Peyer's patch (tissue), 4 donors: ENCODE results near the gene ZNF774. TPM values are rescaled to one million over a fixed set of nuclear protein-coding genes. Genes with fewer than 3 reads are reported as not detected.
A peak's percentile ranks its signal among the peaks of the same experiment; 100 is the strongest.
"Not testable (repeated sequence)": the region's sequence is repeated elsewhere in the genome, so short reads cannot be mapped to it uniquely, and the experiment has no call there.

Experiments used
- DNase-seq, 3 donors: peaks; one replicate each; pipeline ENCODE4 v3.0.0-alpha.2; 2017 to 2019
- H3K27ac ChIP-seq, 4 donors: fragments of 200-600 bp; sonication (generic); one replicate each; pipeline ENCODE4 v1.5.1; 2016 to 2019
- H3K27me3 ChIP-seq, 2 donors: fragments of 200-600 bp; sonication (generic); one replicate each; pipeline ENCODE4 v1.5.1; 2019
- H3K36me3 ChIP-seq, 3 donors: fragments of 200-600 bp; sonication (generic); one replicate each; pipeline ENCODE4 v1.5.1; 2016 to 2019
- H3K4me1 ChIP-seq, 4 donors: fragments of 200-600 bp; sonication (generic); one replicate each; pipeline ENCODE4 v1.5.1; 2016 to 2019
- H3K4me3 ChIP-seq, 4 donors: fragments of 200-600 bp; sonication (generic); 1 replicate in 3 of 4; 2 replicates in 1 of 4; pipeline ENCODE4 v1.5.1; 2016 to 2019; ENCODE audit warnings: mild to moderate bottlenecking in 1 of 4
- H3K9me3 ChIP-seq, 4 donors: fragments of 200-600 bp; sonication (generic); one replicate each; pipeline ENCODE4 v1.5.1; 2016 to 2019; ENCODE audit warnings: mild to moderate bottlenecking in 1 of 4
- POLR2A ChIP-seq, 2 donors: fragments of 450-650 bp; IDR thresholded peaks; one replicate each; pipeline ENCODE4 v1.5.1; 2017; ENCODE audit warnings: antibody characterized with exemption in 2 of 2, mild to moderate bottlenecking in 2 of 2, moderate library complexity in 2 of 2
- total RNA-seq, 4 donors: library from RNA; depleted of rRNA; stranded (reverse); fragments of >200 nt; gene quantifications; one replicate each; pipeline ENCODE4 v1.1.0, GENCODE V29; 2016
- TF ChIP-seq, protein P1 (sequence below), 6 experiments: fragments of 450-650 bp in 4 of 6; fragments of 200-600 bp in 2 of 6; sonication (generic) in 1 of 6; IDR thresholded peaks; one replicate each; pipeline ENCODE4 v1.5.1; 2017 to 2019; ENCODE audit warnings: antibody characterized with exemption in 6 of 6, mild to moderate bottlenecking in 3 of 6, moderate library complexity in 1 of 6

Gene ZNF774
- total RNA-seq, 4 donors from 2014 or later: 4.0 to 11.7 (median 8.7) TPM

DNA sequence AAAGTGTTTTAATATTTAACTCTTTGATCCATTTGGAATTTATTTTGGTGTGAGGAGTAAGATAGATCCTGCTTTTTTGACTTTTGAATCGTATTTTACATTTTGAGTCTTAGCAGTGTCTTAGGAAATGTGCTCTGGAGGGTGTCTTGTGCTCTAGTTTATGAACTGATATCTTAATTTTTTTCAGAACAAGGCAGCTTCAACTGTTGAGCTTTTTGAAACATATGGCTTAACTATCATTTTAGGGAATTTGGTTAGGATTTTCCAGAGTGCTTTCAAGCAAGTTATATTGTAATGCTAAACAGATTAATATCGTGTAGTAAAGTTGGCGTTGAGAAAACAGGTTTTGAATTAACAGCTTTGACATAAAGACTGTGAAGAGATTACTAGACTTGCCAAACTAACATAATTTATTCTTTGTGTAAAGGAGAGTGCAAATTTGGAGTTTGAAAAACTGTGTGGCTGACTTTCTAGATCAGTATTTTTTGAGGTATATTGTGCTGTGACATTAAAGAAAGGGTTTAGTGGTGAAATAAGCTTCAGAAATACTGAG lies 53.0 kb downstream of the ZNF774 start:
- Histone ChIP-seq H3K4me3 (no peak overlapping the region), H3K9me3 (no peaks in the 10 kb centered on the region), H3K27me3 (no peaks in the 10 kb centered on the region), H3K27ac (peak overlapping the region in 1 of 4 donors; percentile 16), H3K36me3 (no peaks in the 10 kb centered on the region), H3K4me1 (peaks cover 0 to 53% (median 14%) of the 10 kb centered on the region in 4 donors)
- no peak for DNase-seq
- TF ChIP-seq, protein P1, sequence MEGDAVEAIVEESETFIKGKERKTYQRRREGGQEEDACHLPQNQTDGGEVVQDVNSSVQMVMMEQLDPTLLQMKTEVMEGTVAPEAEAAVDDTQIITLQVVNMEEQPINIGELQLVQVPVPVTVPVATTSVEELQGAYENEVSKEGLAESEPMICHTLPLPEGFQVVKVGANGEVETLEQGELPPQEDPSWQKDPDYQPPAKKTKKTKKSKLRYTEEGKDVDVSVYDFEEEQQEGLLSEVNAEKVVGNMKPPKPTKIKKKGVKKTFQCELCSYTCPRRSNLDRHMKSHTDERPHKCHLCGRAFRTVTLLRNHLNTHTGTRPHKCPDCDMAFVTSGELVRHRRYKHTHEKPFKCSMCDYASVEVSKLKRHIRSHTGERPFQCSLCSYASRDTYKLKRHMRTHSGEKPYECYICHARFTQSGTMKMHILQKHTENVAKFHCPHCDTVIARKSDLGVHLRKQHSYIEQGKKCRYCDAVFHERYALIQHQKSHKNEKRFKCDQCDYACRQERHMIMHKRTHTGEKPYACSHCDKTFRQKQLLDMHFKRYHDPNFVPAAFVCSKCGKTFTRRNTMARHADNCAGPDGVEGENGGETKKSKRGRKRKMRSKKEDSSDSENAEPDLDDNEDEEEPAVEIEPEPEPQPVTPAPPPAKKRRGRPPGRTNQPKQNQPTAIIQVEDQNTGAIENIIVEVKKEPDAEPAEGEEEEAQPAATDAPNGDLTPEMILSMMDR (IDR thresholded peaks at IDR 0.05): no peak
- no peak for TF ChIP-seq POLR2A (IDR thresholded peaks at IDR 0.05)

DNA sequence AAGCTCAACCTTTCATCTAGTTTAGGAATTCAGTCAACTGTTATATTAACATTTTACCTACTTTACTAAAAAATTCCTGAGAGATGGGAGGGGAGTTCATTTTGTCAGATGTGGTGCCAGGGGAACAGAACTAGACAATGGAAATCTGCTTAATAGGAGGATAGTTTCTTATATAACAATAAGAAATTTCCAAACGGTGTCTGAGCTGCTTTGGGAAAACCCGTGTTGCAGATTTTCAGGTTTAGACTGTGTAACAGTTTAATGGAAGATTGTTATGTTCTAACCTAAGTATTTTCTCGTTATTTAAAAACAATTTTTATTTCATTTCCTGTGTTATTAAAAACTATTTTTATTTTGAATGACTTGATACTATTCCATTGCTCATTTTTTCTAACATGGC lies 55.3 kb downstream of the ZNF774 start:
- Histone ChIP-seq H3K9me3 (no peaks in the 10 kb centered on the region), H3K36me3 (no peaks in the 10 kb centered on the region), H3K27me3 (no peaks in the 10 kb centered on the region), H3K27ac (peak overlapping the region in 2 of 4 donors; percentile 19 to 60), H3K4me3 (no peak overlapping the region), H3K4me1 (peaks cover 0 to 39% (median 6%) of the 10 kb centered on the region in 4 donors)
- DNase-seq: no peak
- TF ChIP-seq, protein P1 (IDR thresholded peaks at IDR 0.05): no peak
- TF ChIP-seq POLR2A (IDR thresholded peaks at IDR 0.05): no peak

DNA sequence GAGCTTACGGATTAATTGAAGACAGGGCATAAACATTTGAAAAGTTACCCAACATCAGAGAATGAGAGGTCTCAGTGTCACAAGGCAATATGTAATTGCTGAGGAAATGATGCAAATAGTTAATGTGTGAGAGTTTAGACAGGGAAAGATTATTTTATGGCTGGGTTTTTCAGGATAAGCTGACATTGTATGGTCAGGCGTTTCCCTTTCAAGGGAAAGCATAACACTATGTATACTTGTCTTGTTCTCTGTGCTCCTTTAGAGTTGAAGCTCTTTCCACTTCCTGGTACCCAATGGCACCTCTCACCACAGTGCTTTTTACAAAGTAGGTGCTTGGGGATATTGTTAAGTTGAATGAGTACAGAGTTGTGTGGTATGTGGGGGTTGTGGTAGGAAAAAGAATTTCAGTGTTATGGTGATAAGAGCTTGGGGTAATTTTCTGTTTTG lies 55.8 kb downstream of the ZNF774 start:
- Histone ChIP-seq H3K4me1 (peaks cover 0 to 39% (median 8%) of the 10 kb centered on the region in 4 donors), H3K27ac (peak overlapping the region in 3 of 4 donors; percentile 19 to 60 (median 51)), H3K36me3 (no peaks in the 10 kb centered on the region), H3K27me3 (no peaks in the 10 kb centered on the region), H3K9me3 (no peaks in the 10 kb centered on the region), H3K4me3 (no peak overlapping the region)
- TF ChIP-seq, protein P1 (IDR thresholded peaks at IDR 0.05): no peak
- TF ChIP-seq POLR2A (IDR thresholded peaks at IDR 0.05): no peak
- no peak for DNase-seq

DNA sequence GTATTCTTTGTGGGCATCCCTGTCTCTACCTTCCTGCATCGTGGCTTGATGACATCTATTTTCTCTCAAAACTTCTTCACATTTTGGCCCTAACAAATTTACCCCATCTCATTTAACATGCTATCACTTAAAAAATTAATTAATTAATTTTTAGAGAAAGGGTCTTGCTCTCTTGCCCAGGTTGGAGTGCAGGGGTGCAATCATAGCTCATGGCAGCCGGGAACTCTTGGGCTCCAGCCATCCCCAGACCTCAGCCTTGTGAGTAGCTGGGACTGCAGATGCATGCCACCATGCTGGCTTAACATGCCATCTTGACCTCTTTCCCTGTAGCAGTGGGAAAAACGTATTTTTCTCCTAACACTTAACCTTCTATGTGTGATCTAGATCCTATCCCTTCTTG lies 56.6 kb downstream of the ZNF774 start:
- DNase-seq: no peak
- H3K9me3 ChIP-seq: no peaks in the 10 kb centered on the region
- TF ChIP-seq, protein P1 (IDR thresholded peaks at IDR 0.05): no peak
- TF ChIP-seq POLR2A (IDR thresholded peaks at IDR 0.05): no peak
- no peaks in the 10 kb centered on the region for H3K36me3 ChIP-seq
- H3K27ac ChIP-seq: peak overlapping the region in 1 of 4 donors; percentile 60
- H3K27me3 ChIP-seq: no peaks in the 10 kb centered on the region
- H3K4me3 ChIP-seq: no peak overlapping the region
- peaks cover 0 to 44% (median 11%) of the 10 kb centered on the region in 4 donors for H3K4me1 ChIP-seq

DNA sequence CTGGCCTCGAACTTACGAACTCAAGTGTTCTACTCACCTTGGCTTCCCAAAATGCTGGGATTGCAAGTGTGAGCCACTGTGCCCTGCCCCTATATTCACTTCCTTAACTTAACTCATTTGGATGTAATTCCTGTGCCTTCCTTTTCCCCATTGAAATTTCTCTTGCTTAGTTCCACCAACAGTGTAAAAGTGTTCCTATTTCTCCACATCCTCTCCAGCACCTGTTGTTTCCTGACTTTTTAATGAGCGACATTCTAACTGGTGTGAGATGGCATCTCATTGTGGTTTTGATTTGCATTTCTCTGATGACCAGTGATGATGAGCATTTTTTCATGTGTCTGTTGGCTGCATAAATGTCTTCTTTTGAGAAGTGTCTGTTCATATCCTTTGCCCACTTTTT lies 57.5 kb downstream of the ZNF774 start:
- not testable (repeated sequence) for DNase-seq, H3K27ac ChIP-seq, H3K9me3 ChIP-seq

DNA sequence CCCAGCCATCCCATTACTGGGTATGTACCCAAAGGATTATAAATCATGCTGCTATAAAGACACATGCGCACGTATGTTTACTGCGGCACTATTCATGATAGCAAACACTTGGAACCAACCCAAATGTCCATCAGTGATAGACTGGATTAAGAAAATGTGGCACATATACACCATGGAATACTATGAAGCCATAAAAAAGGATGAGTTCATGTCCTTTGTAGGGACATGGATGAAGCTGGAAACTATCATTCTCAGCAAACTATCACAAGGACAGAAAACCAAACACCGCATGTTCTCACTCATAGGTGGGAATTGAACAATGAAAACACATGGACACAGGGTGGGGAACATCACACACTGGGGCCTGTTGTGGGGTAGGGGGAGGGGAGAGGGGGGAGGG lies 58.2 kb downstream of the ZNF774 start:
- not testable (repeated sequence) for H3K27ac ChIP-seq, H3K4me3 ChIP-seq, DNase-seq, H3K9me3 ChIP-seq, H3K36me3 ChIP-seq, H3K27me3 ChIP-seq
- H3K4me1 ChIP-seq: peaks cover 0 to 57% (median 13%) of the 10 kb centered on the region in 4 donors

More for the DNA sequence above, 57.5 kb downstream of the ZNF774 start:
- H3K4me3 ChIP-seq, H3K36me3 ChIP-seq, H3K27me3 ChIP-seq: not testable (repeated sequence)
- H3K4me1 ChIP-seq: peaks cover 0 to 54% (median 13%) of the 10 kb centered on the region in 4 donors

DNA sequence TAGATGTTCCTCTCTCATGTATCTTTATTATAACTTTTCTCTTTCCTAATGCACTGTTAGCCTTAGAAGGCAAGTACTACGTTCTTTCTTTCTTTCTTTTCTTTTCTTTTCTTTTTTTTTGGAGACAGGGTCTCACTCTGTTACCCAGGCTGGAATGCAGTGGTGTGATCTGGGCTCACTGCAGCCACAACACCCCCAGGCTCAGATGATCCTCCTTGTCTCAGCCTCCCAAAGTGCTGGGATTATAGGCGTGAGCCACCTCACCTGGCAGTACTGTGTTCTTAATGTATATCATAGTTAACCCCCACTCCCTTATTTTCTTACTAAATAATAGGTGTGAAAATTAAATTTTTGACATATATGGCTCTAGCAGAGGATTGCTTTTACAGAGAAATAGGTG lies 59.1 kb downstream of the ZNF774 start:
- H3K4me1 ChIP-seq: peaks cover 0 to 55% (median 13%) of the 10 kb centered on the region in 4 donors
- H3K4me3 ChIP-seq: no peak overlapping the region
- peak overlapping the region in 1 of 4 donors; percentile 4 for H3K27ac ChIP-seq
- H3K36me3 ChIP-seq: no peaks in the 10 kb centered on the region
- no peak for TF ChIP-seq POLR2A (IDR thresholded peaks at IDR 0.05)
- TF ChIP-seq, protein P1 (IDR thresholded peaks at IDR 0.05): no peak
- H3K9me3 ChIP-seq: no peaks in the 10 kb centered on the region
- no peaks in the 10 kb centered on the region for H3K27me3 ChIP-seq
- DNase-seq: no peak
